GM12878 (cell line): ENCODE measurements around the gene DENND1B. TPM values are rescaled to one million over a fixed set of nuclear protein-coding genes. Genes with fewer than 3 reads are reported as not detected.

Experiments
- ATAC-seq: fragments of 200-7000 bp; cut with Tn5 transposase; 3 replicates; pipeline ENCODE4 v1.9.1; 2020; ENCODE audit warnings: mild to moderate bottlenecking, moderate library complexity
- BruUV-seq: library from RNA; stranded (reverse); fragments of 400-500 nt; replicated peaks from 2 replicates; lab custom pipeline; 2021; lab: Mats Ljungman, UMichigan
- CTCF ChIA-PET: fragments of 300-600 bp; sonication (Branson Sonifier 250); formaldehyde crosslinking; extraction: SDS; loops from one replicate; lab custom pipeline; 2021; ENCODE audit warnings: inconsistent platforms; lab: Yijun Ruan, JAX
- POLR2A ChIA-PET: fragments of 350-600 bp; formaldehyde crosslinking; extraction: SDS; loops from one replicate; lab custom pipeline; 2021; ENCODE audit warnings: inconsistent platforms; lab: Charles Lee
- RAD21 ChIA-PET: fragments of 300-600 bp; sonication (Branson Sonifier 250); formaldehyde crosslinking; loops from one replicate; lab custom pipeline; 2023; ENCODE audit warnings: antibody characterized with exemption; ENCODE audit not compliant: unreplicated experiment; lab: Charles Lee
- SMC1A ChIA-PET: fragments of 300-600 bp; sonication (Branson Sonifier 250); formaldehyde crosslinking; loops from one replicate; lab custom pipeline; 2023; ENCODE audit not compliant: unreplicated experiment, uncharacterized antibody; lab: Charles Lee
- DNase-seq: peaks from one replicate; pipeline ENCODE4 v3.0.0-alpha.2; 2011; ENCODE audit warnings: low read depth, low spot score
- FAIRE-seq: peaks from 3 replicates; lab custom pipeline; 2011; peaks lifted over from hg19 to GRCh38; lab: Jason Lieb, UNC
- H2AFZ ChIP-seq: 2 replicates; pipeline ENCODE4 v1.6.0; 2011; ENCODE audit warnings: low read depth, low read length, control low read depth; ENCODE audit not compliant: control insufficient read depth
- H3K27ac ChIP-seq: 2 replicates; pipeline ENCODE4 v1.5.1; 2011; ENCODE audit warnings: control low read depth; ENCODE audit not compliant: control insufficient read depth, insufficient read depth
- H3K27me3 ChIP-seq, 2 experiments: replicated peaks in 1 of 2; 2 replicates each; pipeline versions ENCODE4 v1.6.0 to v1.6.1; 2011; ENCODE audit warnings: low read length in 1 of 2; ENCODE audit not compliant: control insufficient read depth in 2 of 2, insufficient read depth in 2 of 2
- H3K36me3 ChIP-seq, 2 experiments: 2 replicates each; pipeline ENCODE4 v1.5.1; 2011; ENCODE audit warnings: low read length in 1 of 2; ENCODE audit not compliant: control insufficient read depth in 2 of 2, insufficient read depth in 2 of 2
- H3K4me1 ChIP-seq: 2 replicates; pipeline ENCODE4 v1.6.1; 2011; ENCODE audit warnings: mild to moderate bottlenecking, low read length, moderate library complexity, mixed read lengths; ENCODE audit not compliant: control insufficient read depth, insufficient read depth
- H3K4me2 ChIP-seq: 2 replicates; pipeline ENCODE4 v1.6.0; 2011; ENCODE audit warnings: control low read depth; ENCODE audit not compliant: control insufficient read depth, insufficient read depth
- H3K4me3 ChIP-seq: fragments of 200-600 bp; sonication (generic); 2 replicates; pipeline ENCODE4 v1.5.1; 2016
- H3K79me2 ChIP-seq: 2 replicates; pipeline ENCODE4 v1.6.0; 2011; ENCODE audit warnings: low read length; ENCODE audit not compliant: control insufficient read depth, insufficient read depth
- H3K9ac ChIP-seq: 2 replicates; pipeline ENCODE4 v1.8.0; 2011; ENCODE audit warnings: low read length, control low read depth, mixed read lengths; ENCODE audit not compliant: control insufficient read depth, insufficient read depth
- H3K9me3 ChIP-seq: replicated peaks from 3 replicates; pipeline ENCODE4 v1.5.1; 2011; ENCODE audit warnings: mild to moderate bottlenecking, low read length; ENCODE audit not compliant: control insufficient read depth, insufficient read depth
- H4K20me1 ChIP-seq: 2 replicates; pipeline ENCODE4 v1.6.0; 2011; ENCODE audit not compliant: control insufficient read depth, insufficient read depth
- BMI1 ChIP-seq: fragments of 450-650 bp; IDR thresholded peaks from 2 replicates; pipeline ENCODE4 v1.6.1; 2016; ENCODE audit warnings: mild to moderate bottlenecking, moderate library complexity, borderline replicate concordance
- ETV6 ChIP-seq, 2 experiments: fragments of 450-650 bp in 1 of 2; IDR thresholded peaks in 1 of 2; conservative IDR thresholded peaks in 1 of 2; 2 replicates each; pipeline ENCODE4 v1.6.1; 2014; ENCODE audit warnings: antibody characterized with exemption in 1 of 2, borderline replicate concordance in 1 of 2, low read depth in 1 of 2, mild to moderate bottlenecking in 1 of 2, moderate library complexity in 1 of 2
- GABPA ChIP-seq: IDR thresholded peaks from 2 replicates; pipeline ENCODE4 v1.6.1; 2014; ENCODE audit warnings: antibody characterized with exemption, low read depth, mild to moderate bottlenecking, inconsistent platforms
- HDAC6 ChIP-seq: fragments of 200-600 bp; sonication (generic); IDR thresholded peaks from one replicate; pipeline ENCODE4 v1.8.0; 2017; ENCODE audit warnings: antibody characterized with exemption; ENCODE audit not compliant: unreplicated experiment
- IRF4 ChIP-seq: IDR thresholded peaks from 2 replicates; pipeline ENCODE4 v1.6.1; 2011; ENCODE audit warnings: low read depth, low read length
- KAT2A ChIP-seq: conservative IDR thresholded peaks from 2 replicates; pipeline ENCODE4 v1.6.1; 2011; ENCODE audit warnings: low read depth, low read length; ENCODE audit not compliant: control insufficient read depth
- MYC ChIP-seq: IDR thresholded peaks from 2 replicates; pipeline ENCODE4 v1.6.1; 2011; ENCODE audit warnings: mild to moderate bottlenecking, low read length, moderate library complexity, inconsistent platforms; ENCODE audit not compliant: insufficient read depth, insufficient replicate concordance, insufficient read length, severe bottlenecking
- POLR2AphosphoS2 ChIP-seq: IDR thresholded peaks from 2 replicates; pipeline ENCODE4 v1.6.1; 2011; ENCODE audit warnings: low read depth, mild to moderate bottlenecking, low read length, improper control_type of control experiment, moderate library complexity
- RB1 ChIP-seq: fragments of 450-650 bp; formaldehyde crosslinking; IDR thresholded peaks from 2 replicates; pipeline ENCODE4 v1.6.1; 2017; ENCODE audit warnings: mild to moderate bottlenecking, borderline replicate concordance
- TBL1XR1 ChIP-seq: IDR thresholded peaks from 2 replicates; pipeline ENCODE4 v1.6.1; 2012; ENCODE audit warnings: low read depth, low read length, improper control_type of control experiment
- ZBTB33 ChIP-seq: fragments of 450-650 bp; IDR thresholded peaks from 2 replicates; pipeline ENCODE4 v1.6.1; 2017; ENCODE audit warnings: mild to moderate bottlenecking
- ZNF217 ChIP-seq: fragments of 450-650 bp; IDR thresholded peaks from 2 replicates; pipeline ENCODE4 v1.6.1; 2017; ENCODE audit warnings: antibody characterized with exemption, mild to moderate bottlenecking
- WGBS: methylation state at CpG from one replicate; pipeline ENCODE4 v1.1.6; 2016; ENCODE audit warnings: low lambda C conversion rate; ENCODE audit not compliant: insufficient replicate concordance, insufficient coverage; ENCODE audit errors: missing lambda C conversion rate; 5-methylcytosine and 5-hydroxymethylcytosine counted together
- in situ Hi-C: fragments of 300-500 bp; cut with MboI; formaldehyde crosslinking; loops from 9 replicates; pipeline ENCODE4 v1.14.3; 2018; ENCODE audit warnings: mixed read lengths
- intact Hi-C: fragments of 100-400 bp; cut with micrococcal nuclease; formaldehyde crosslinking; loops from one replicate; pipeline ENCODE4 v1.14.2; 2022; ENCODE audit not compliant: unreplicated experiment
- polyA plus RNA-seq, 11 experiments: library from polyadenylated mRNA; depleted of rRNA in 4 of 11; unstranded in 6 of 11; stranded (reverse) in 5 of 11; fragments of >200 nt; fragmentation: Nextera tagmentation in 4 of 11; fragmentation: Illumina TruSeq in 1 of 11; extraction: Ambion mirVana in 4 of 11; extraction: Trizol in 1 of 11; gene quantifications; 1 replicate in 1 of 11; 2 replicates in 10 of 11; pipeline versions ENCODE4 v1.2.1 to v1.2.3, GENCODE V29; 2011 to 2016; ENCODE audit warnings: inconsistent platforms in 2 of 11, missing spikeins in 2 of 11, low read depth in 1 of 11
- total RNA-seq, 4 experiments: library from RNA; depleted of rRNA in 3 of 4; stranded (reverse); fragments of >200 nt in 3 of 4; fragmentation: Illumina TruSeq in 1 of 4; extraction: Trizol in 1 of 4; gene quantifications; 2 replicates each; pipeline versions ENCODE4 v1.2.1 to v1.2.3, GENCODE V29; 2013 to 2021
- TF ChIP-seq, protein P1 (sequence below): fragments of 450-650 bp; IDR thresholded peaks from 2 replicates; pipeline ENCODE4 v1.6.1; 2017; ENCODE audit warnings: mild to moderate bottlenecking, moderate library complexity

DENND1B gene
- total and polyA plus RNA-seq, 10 of the 15 experiments (the other 5 are each of a cell fraction or from before 2014, with no cell fraction given): 1.7 to 10.7 (median 8.0) TPM

DNA sequence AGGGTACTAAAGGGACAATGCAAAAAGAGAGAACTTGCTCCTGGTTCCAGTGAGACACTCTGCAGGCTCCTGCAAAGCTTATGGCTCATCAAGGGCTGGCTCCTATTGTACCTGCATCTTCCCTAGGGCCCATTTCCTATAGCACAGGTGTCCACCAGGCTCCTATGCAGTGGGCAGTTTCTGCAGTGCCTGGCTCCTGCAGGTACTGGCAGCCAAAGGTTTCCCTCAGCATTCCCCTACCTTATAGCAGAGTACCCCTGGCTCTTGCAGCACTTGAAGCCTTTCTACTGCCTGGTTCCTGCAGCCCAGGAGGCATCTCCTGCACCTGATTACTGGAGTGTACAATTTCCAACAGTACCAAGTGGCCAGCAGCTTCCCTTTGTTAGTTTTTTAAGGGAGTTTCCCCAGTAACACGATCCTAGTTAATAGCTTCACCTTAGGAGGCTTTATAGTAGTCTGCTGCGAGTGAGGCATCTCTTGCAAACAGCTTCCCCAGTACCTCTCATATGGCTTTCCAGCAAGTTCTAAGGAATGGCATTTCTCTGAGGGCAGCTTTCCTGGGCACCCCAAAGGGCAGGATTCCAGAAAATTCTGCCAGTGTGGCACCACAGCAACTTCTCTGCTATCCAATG is 141.7 kb downstream of the DENND1B start (continued):
- TF ChIP-seq MYC (no peak), ZNF217 (no peak), IRF4 (no peak), POLR2AphosphoS2 (no peak)

- H3K9me3 ChIP-seq: no peaks in the 10 kb centered on the region; the same call in 2 of the 3 replicates
- intact Hi-C loops: no loop called here
- TF ChIP-seq ZBTB33 (no peak), GABPA (no peak), HDAC6 (no peak), RB1 (no peak), KAT2A (no peak), BMI1 (no peak), TBL1XR1 (no peak), ETV6 (conservative IDR thresholded peaks at IDR 0.05 in 1 of 2, IDR thresholded peaks at IDR 0.05 in 1 of 2; ENCODE audit: borderline replicate concordance in 1 of 2, low read depth in 1 of 2) (no peak)
- TF ChIP-seq, protein P1, sequence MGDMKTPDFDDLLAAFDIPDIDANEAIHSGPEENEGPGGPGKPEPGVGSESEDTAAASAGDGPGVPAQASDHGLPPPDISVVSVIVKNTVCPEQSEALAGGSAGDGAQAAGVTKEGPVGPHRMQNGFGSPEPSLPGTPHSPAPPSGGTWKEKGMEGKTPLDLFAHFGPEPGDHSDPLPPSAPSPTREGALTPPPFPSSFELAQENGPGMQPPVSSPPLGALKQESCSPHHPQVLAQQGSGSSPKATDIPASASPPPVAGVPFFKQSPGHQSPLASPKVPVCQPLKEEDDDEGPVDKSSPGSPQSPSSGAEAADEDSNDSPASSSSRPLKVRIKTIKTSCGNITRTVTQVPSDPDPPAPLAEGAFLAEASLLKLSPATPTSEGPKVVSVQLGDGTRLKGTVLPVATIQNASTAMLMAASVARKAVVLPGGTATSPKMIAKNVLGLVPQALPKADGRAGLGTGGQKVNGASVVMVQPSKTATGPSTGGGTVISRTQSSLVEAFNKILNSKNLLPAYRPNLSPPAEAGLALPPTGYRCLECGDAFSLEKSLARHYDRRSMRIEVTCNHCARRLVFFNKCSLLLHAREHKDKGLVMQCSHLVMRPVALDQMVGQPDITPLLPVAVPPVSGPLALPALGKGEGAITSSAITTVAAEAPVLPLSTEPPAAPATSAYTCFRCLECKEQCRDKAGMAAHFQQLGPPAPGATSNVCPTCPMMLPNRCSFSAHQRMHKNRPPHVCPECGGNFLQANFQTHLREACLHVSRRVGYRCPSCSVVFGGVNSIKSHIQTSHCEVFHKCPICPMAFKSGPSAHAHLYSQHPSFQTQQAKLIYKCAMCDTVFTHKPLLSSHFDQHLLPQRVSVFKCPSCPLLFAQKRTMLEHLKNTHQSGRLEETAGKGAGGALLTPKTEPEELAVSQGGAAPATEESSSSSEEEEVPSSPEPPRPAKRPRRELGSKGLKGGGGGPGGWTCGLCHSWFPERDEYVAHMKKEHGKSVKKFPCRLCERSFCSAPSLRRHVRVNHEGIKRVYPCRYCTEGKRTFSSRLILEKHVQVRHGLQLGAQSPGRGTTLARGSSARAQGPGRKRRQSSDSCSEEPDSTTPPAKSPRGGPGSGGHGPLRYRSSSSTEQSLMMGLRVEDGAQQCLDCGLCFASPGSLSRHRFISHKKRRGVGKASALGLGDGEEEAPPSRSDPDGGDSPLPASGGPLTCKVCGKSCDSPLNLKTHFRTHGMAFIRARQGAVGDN: no peak
- in situ Hi-C loops: no loop called here
- FAIRE-seq: no peak
- peak; percentile 44; the same call in 2 of the 3 replicates for ATAC-seq
- ChIA-PET SMC1A (interaction anchor here (0.9 kb wide), 1 partner anchor 17 kb away, joined by 3 read pairs; no protein-coding TSS in a partner anchor), RAD21 (no interaction called here), POLR2A (no interaction called here), CTCF (no interaction called here)
- no peaks in the 10 kb centered on the region for H4K20me1 ChIP-seq
- no peaks in the 10 kb centered on the region for H3K27me3 ChIP-seq
- no peak overlapping the region for H2AFZ ChIP-seq
- no peaks in the 10 kb centered on the region for H3K79me2 ChIP-seq
- H3K4me1 ChIP-seq: no peaks in the 10 kb centered on the region
- no peak overlapping the region for H3K4me3 ChIP-seq
- H3K27ac ChIP-seq: no peak overlapping the region
- no peak overlapping the region for H3K4me2 ChIP-seq
- H3K36me3 ChIP-seq: no peaks in the 10 kb centered on the region
- H3K9ac ChIP-seq: no peak overlapping the region
- DNase-seq: no peak
- 0% methylated on average over 1 of the region's 1 CpG for WGBS
- no TSS peak for BruUV-seq
These were observed 142.6 kb downstream of the DENND1B start for GRCh38 chr1:197632651-197633050.
